K562 (cell line): ENCODE results near the gene TM7SF3. TPM values are rescaled to one million over a fixed set of nuclear protein-coding genes. Genes with fewer than 3 reads are reported as not detected.

Experiments
- CSDE1 ChIP-seq, 2 experiments: fragments of 450-650 bp; IDR thresholded peaks; 2 replicates each; pipeline ENCODE4 v1.6.1; 2016; ENCODE audit warnings: mild to moderate bottlenecking in 1 of 2
- HMGXB4 ChIP-seq: sonication (generic); formaldehyde crosslinking; IDR thresholded peaks from 2 replicates; pipeline ENCODE4 v1.8.1; 2023; ENCODE audit warnings: mild to moderate bottlenecking, missing genetic modification reagents
- RFX5 ChIP-seq: IDR thresholded peaks from 2 replicates; pipeline ENCODE4 v1.6.1; 2011; ENCODE audit warnings: low read depth, mild to moderate bottlenecking, improper control_type of control experiment, low read length
- SIN3A ChIP-seq, 2 experiments: fragments of 150-350 bp in 1 of 2; IDR thresholded peaks; 2 replicates each; pipeline ENCODE4 v1.6.1; 2011 to 2016; ENCODE audit warnings: borderline replicate concordance in 2 of 2, low read depth in 2 of 2, low read length in 2 of 2, mild to moderate bottlenecking in 2 of 2, moderate library complexity in 2 of 2; ENCODE audit not compliant: control insufficient read depth in 1 of 2
- SMC3 ChIP-seq: conservative IDR thresholded peaks from 2 replicates; pipeline ENCODE4 v1.6.1; 2011; ENCODE audit warnings: low read depth, low read length, improper control_type of control experiment; ENCODE audit not compliant: insufficient read depth
- THRA ChIP-seq: fragments of 450-650 bp; IDR thresholded peaks from 2 replicates; pipeline ENCODE4 v1.6.1; 2017; ENCODE audit warnings: mild to moderate bottlenecking, moderate library complexity
- XRCC3 ChIP-seq: fragments of 450-650 bp; IDR thresholded peaks from 2 replicates; pipeline ENCODE4 v1.6.1; 2017; ENCODE audit warnings: mild to moderate bottlenecking, moderate library complexity
- ZBTB7A ChIP-seq: IDR thresholded peaks from 2 replicates; pipeline ENCODE4 v1.6.1; 2011; ENCODE audit warnings: low read depth, mild to moderate bottlenecking, low read length, moderate library complexity, borderline replicate concordance; ENCODE audit not compliant: control insufficient read depth
- ZNF79 ChIP-seq: fragments of 250-450 bp; sonication (Bioruptor Pico); IDR thresholded peaks from 2 replicates; pipeline ENCODE4 v1.4.0; 2020; ENCODE audit warnings: low read depth, mild to moderate bottlenecking, moderate library complexity
- polyA plus RNA-seq, 8 experiments: library from polyadenylated mRNA; depleted of rRNA in 4 of 8; stranded (reverse) in 5 of 8; unstranded in 3 of 8; fragments of >200 nt; fragmentation: Nextera tagmentation in 2 of 8; fragmentation: Illumina TruSeq in 1 of 8; extraction: Ambion mirVana in 2 of 8; extraction: Trizol in 1 of 8; gene quantifications; 2 replicates each; pipeline versions ENCODE4 v1.2.1 to v1.2.3, GENCODE V29; 2011 to 2014; ENCODE audit warnings: inconsistent platforms in 1 of 8, missing spikeins in 1 of 8
- total RNA-seq, 7 experiments: library from RNA; depleted of rRNA in 6 of 7; stranded (reverse); fragments of >200 nt in 6 of 7; fragmentation: Illumina TruSeq in 2 of 7; extraction: Trizol in 2 of 7; gene quantifications; 2 replicates each; pipeline versions ENCODE4 v1.2.1 to v1.2.3, GENCODE V29; 2011 to 2021; ENCODE audit warnings: low replicate concordance in 1 of 7
- TF ChIP-seq, protein P1 (sequence below): fragments of 450-650 bp; IDR thresholded peaks from 2 replicates; pipeline ENCODE4 v1.7.1; 2018; ENCODE audit warnings: mild to moderate bottlenecking, low read depth; ENCODE audit not compliant: partially characterized antibody
- TF ChIP-seq, protein P2 (sequence below), 2 experiments: fragments of 450-650 bp in 1 of 2; IDR thresholded peaks; 2 replicates each; pipeline ENCODE4 v1.6.1; 2011 to 2017; ENCODE audit warnings: low read depth in 2 of 2, antibody characterized with exemption in 1 of 2, borderline replicate concordance in 1 of 2, low read length in 1 of 2, mild to moderate bottlenecking in 1 of 2, mixed read lengths in 1 of 2; ENCODE audit not compliant: control insufficient read depth in 1 of 2

The TM7SF3 gene
- total and polyA plus RNA-seq, 9 of the 15 experiments (the other 6 are each of a cell fraction or from before 2014, with no cell fraction given) = 9.3 to 90.4 (median 24.8) TPM

DNA sequence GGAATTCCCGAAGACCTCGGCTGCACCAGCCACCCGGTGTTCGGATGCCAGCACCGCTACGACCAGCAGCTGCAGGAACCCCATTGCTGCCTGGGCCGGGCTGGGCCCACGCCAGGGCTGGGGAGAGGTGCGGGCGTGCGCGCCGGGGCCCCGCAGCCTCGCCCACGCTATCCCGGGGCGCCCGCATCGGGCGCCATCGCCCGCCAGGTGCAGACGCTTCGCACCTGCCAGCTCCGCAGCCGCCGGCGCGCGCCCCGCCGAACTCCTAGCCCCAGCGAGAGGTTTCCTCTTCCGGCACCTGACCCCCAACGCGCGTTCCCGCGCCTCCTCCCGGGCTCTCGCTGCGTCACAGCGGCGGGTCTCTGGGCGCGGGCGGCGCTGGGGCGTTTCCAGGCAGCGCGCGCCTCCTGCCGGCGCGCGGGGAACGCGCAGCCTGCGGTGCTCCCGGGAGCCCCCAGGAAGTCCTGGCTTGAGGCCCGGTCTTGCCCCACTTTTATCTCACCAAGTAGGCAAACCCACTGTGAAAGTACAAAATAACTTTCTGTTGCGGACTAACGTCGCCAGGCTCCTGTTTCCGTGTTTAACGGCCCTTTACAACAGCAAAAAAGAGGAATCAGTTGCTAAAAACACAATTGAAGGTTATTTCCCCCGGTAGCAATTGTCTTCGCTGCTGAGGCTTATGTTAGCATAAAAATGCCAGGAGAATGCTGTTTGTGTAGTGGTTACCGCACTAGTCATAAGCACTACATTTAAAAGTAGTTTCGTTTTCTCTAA is at the start of gene TM7SF3 (continued):
- peak in 1 of 2 experiments; percentile 40; a peak in 1 of 4 replicates for TF ChIP-seq SIN3A (IDR thresholded peaks at IDR 0.05; ENCODE audit: borderline replicate concordance in 2 of 2, control insufficient read depth in 1 of 2, low read depth in 2 of 2, low read length in 2 of 2)
- TF ChIP-seq HMGXB4 = peak; percentile 31; the same call in 1 of the 2 replicates
- TF ChIP-seq ZBTB7A = peak; percentile 88
- no peak for TF ChIP-seq ZNF79
- peak; percentile 85 for TF ChIP-seq SMC3
- TF ChIP-seq RFX5 = no peak
- TF ChIP-seq, protein P1, sequence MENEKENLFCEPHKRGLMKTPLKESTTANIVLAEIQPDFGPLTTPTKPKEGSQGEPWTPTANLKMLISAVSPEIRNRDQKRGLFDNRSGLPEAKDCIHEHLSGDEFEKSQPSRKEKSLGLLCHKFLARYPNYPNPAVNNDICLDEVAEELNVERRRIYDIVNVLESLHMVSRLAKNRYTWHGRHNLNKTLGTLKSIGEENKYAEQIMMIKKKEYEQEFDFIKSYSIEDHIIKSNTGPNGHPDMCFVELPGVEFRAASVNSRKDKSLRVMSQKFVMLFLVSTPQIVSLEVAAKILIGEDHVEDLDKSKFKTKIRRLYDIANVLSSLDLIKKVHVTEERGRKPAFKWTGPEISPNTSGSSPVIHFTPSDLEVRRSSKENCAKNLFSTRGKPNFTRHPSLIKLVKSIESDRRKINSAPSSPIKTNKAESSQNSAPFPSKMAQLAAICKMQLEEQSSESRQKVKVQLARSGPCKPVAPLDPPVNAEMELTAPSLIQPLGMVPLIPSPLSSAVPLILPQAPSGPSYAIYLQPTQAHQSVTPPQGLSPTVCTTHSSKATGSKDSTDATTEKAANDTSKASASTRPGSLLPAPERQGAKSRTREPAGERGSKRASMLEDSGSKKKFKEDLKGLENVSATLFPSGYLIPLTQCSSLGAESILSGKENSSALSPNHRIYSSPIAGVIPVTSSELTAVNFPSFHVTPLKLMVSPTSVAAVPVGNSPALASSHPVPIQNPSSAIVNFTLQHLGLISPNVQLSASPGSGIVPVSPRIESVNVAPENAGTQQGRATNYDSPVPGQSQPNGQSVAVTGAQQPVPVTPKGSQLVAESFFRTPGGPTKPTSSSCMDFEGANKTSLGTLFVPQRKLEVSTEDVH = peak; percentile 34
- TF ChIP-seq CSDE1 (IDR thresholded peaks at IDR 0.05) = no peak
- TF ChIP-seq, protein P2, sequence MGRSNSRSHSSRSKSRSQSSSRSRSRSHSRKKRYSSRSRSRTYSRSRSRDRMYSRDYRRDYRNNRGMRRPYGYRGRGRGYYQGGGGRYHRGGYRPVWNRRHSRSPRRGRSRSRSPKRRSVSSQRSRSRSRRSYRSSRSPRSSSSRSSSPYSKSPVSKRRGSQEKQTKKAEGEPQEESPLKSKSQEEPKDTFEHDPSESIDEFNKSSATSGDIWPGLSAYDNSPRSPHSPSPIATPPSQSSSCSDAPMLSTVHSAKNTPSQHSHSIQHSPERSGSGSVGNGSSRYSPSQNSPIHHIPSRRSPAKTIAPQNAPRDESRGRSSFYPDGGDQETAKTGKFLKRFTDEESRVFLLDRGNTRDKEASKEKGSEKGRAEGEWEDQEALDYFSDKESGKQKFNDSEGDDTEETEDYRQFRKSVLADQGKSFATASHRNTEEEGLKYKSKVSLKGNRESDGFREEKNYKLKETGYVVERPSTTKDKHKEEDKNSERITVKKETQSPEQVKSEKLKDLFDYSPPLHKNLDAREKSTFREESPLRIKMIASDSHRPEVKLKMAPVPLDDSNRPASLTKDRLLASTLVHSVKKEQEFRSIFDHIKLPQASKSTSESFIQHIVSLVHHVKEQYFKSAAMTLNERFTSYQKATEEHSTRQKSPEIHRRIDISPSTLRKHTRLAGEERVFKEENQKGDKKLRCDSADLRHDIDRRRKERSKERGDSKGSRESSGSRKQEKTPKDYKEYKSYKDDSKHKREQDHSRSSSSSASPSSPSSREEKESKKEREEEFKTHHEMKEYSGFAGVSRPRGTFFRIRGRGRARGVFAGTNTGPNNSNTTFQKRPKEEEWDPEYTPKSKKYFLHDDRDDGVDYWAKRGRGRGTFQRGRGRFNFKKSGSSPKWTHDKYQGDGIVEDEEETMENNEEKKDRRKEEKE (IDR thresholded peaks at IDR 0.05; ENCODE audit: borderline replicate concordance in 1 of 2, control insufficient read depth in 1 of 2, low read depth in 2 of 2, low read length in 1 of 2) = 0 out of 4 replicates have a peak, but pooled peaks of 1 of the 2 experiments have one; percentile 26
- TF ChIP-seq XRCC3 = no peak
- no peak for TF ChIP-seq THRA
